ENCODE data around the gene POU2F1.

Gene POU2F1

DNA sequence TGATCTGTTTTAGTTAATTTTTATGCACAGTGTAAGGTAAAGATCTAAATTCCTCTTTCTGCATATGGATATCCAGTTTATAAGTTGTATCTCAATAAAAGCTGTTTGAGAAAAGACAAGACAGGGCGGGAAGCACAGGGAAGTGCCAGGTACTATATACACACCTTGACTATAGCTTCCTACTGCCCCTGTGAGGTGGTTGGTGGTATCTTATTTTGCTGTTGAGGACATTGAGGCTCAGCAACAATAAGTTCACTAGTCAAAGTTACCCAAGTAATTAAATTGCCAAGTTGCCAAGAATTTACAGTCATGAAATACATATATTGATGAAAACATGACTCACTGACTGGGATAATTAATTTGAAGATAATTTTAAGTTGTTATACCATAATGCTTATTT is 188.5 kb downstream of the POU2F1 start:
- no peak overlapping the region for H3K4me3 ChIP-seq
- H3K9ac ChIP-seq (ENCODE audit: insufficient read length) = no peak overlapping the region
- peaks cover 6% of the 10 kb centered on the region; the same call in 1 of the 2 replicates for H3K36me3 ChIP-seq (ENCODE audit: insufficient read depth, low read length)
- H3K27ac ChIP-seq = no peak overlapping the region
- no peak for TF ChIP-seq POLR2AphosphoS5 (IDR thresholded peaks at IDR 0.05; ENCODE audit: borderline replicate concordance, low read depth, low read length)
- TF ChIP-seq FOXP2 (optimal IDR thresholded peaks at IDR 0.05; ENCODE audit: control extremely low read depth, extremely low read length, insufficient read depth) = no peak
- no peak for TF ChIP-seq EZH2 (IDR thresholded peaks at IDR 0.05)
- no peaks in the 10 kb centered on the region for H3K9me3 ChIP-seq (ENCODE audit: low read depth, low read length)
- no peak for DNase-seq (ENCODE audit: low read depth, low spot score)

DNA sequence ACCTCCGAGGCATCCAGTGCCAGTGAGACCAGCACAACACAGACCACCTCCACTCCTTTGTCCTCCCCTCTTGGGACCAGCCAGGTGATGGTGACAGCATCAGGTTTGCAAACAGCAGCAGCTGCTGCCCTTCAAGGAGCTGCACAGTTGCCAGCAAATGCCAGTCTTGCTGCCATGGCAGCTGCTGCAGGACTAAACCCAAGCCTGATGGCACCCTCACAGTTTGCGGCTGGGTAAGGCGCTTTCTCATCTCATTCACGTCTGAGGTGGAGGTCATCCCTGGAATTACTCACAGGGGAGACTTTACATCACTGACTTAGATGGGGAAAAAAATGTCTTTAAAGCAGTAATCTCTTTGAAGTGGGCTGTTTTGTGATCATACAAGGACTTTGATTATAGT is 191.4 kb downstream of the POU2F1 start:
- H3K36me3 ChIP-seq (ENCODE audit: insufficient read depth, low read length) = peaks cover 6% of the 10 kb centered on the region; the same call in 1 of the 2 replicates

DNA sequence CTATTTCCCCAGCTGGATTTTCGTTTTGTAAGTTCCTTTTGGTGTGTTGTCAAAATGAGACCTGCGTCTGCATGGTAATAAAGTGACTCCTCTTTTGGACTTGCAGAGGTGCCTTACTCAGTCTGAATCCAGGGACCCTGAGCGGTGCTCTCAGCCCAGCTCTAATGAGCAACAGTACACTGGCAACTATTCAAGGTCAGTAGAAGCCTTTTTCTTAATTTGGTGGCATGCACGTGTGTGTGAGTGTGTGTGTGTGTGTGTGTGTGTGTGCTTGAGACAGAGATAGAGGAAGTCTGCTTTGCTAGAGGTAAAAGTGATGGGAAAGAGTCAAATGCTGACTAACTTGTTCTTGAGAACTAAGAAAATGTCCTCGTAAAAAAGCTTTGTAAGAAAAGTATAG is 192.2 kb downstream of the POU2F1 start:
- no peak overlapping the region for H3K4me3 ChIP-seq
- peaks cover 6% of the 10 kb centered on the region; the same call in 1 of the 2 replicates for H3K36me3 ChIP-seq (ENCODE audit: insufficient read depth, low read length)
- H3K9ac ChIP-seq (ENCODE audit: insufficient read length) = no peak overlapping the region
- no peaks in the 10 kb centered on the region for H3K9me3 ChIP-seq (ENCODE audit: low read depth, low read length)
- TF ChIP-seq EZH2 (IDR thresholded peaks at IDR 0.05) (no peak), POLR2AphosphoS5 (IDR thresholded peaks at IDR 0.05; ENCODE audit: borderline replicate concordance, low read depth, low read length) (no peak), FOXP2 (optimal IDR thresholded peaks at IDR 0.05; ENCODE audit: control extremely low read depth, extremely low read length, insufficient read depth) (no peak)
- no peak for DNase-seq (ENCODE audit: low read depth, low spot score)
- H3K27ac ChIP-seq = no peak overlapping the region

More for the DNA sequence above, 191.4 kb downstream of the POU2F1 start:
- Histone ChIP-seq H3K9me3 (ENCODE audit: low read depth, low read length) (no peaks in the 10 kb centered on the region), H3K9ac (ENCODE audit: insufficient read length) (no peak overlapping the region), H3K27ac (no peak overlapping the region), H3K4me3 (no peak overlapping the region)
- DNase-seq (ENCODE audit: low read depth, low spot score) = no peak
- no peak for TF ChIP-seq POLR2AphosphoS5 (IDR thresholded peaks at IDR 0.05; ENCODE audit: borderline replicate concordance, low read depth, low read length)
- no peak for TF ChIP-seq EZH2 (IDR thresholded peaks at IDR 0.05)
- TF ChIP-seq FOXP2 (optimal IDR thresholded peaks at IDR 0.05; ENCODE audit: control extremely low read depth, extremely low read length, insufficient read depth) = no peak

DNA sequence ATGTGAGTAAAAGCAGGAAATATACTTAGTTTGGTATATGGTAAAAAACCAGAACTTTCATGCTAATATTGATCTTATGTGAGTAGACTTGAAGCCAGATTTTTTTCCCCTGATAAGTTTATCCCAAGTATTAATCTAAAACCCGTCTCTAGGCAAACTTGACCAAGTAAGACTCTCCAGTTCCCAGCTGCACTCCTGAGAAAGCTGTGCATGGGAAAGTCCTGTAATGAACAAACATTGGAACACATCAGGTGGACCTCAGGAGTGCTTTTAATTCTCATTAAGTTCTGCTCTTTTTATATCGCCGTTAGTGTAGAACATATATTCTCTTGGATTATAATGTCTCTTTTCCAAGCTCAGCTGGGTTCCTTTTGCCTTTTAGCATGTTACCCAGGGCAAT is 192.6 kb downstream of the POU2F1 start:
- no peaks in the 10 kb centered on the region for H3K9me3 ChIP-seq (ENCODE audit: low read depth, low read length)
- H3K36me3 ChIP-seq (ENCODE audit: insufficient read depth, low read length) = peaks cover 6% of the 10 kb centered on the region; the same call in 1 of the 2 replicates
- no peak overlapping the region for H3K27ac ChIP-seq
- H3K4me3 ChIP-seq = no peak overlapping the region
- no peak for TF ChIP-seq FOXP2 (optimal IDR thresholded peaks at IDR 0.05; ENCODE audit: control extremely low read depth, extremely low read length, insufficient read depth)
- TF ChIP-seq POLR2AphosphoS5 (IDR thresholded peaks at IDR 0.05; ENCODE audit: borderline replicate concordance, low read depth, low read length) = no peak
- no peak for TF ChIP-seq EZH2 (IDR thresholded peaks at IDR 0.05)
- no peak for DNase-seq (ENCODE audit: low read depth, low spot score)
- H3K9ac ChIP-seq (ENCODE audit: insufficient read length) = no peak overlapping the region

DNA sequence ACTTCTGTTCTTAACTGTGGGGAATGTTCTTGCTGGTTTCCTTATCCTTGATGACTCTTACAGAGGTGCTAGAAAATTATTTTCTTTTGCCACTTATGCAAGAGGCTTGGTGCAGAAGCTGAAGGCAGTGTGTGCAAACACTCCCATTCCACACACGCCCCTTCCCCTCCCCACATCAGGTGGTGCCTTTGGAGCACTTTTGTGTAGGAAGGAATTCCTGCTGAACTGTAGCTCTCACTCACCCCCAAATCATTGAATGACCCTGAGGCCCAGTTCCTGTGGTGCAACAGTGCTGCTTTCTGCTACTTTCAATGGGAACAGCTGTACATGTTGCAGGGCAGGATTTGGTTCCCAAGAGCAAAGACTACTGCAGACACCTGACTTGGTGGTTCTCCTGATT is 195.8 kb downstream of the POU2F1 start:
- no peak overlapping the region for H3K9ac ChIP-seq (ENCODE audit: insufficient read length)

GRCh38 chr1:167418391-167418790 is 197.7 kb downstream of the POU2F1 start:
- Histone ChIP-seq H3K36me3 (ENCODE audit: insufficient read depth, low read length) (no peaks in the 10 kb centered on the region; the same call in 1 of the 2 replicates), H3K27ac (no peak overlapping the region)
- no peak for DNase-seq (ENCODE audit: low read depth, low spot score)

More for the DNA sequence above, 195.8 kb downstream of the POU2F1 start:
- no peak for DNase-seq (ENCODE audit: low read depth, low spot score)
- peaks cover 6% of the 10 kb centered on the region; the same call in 1 of the 2 replicates for H3K36me3 ChIP-seq (ENCODE audit: insufficient read depth, low read length)
- TF ChIP-seq POLR2AphosphoS5 (IDR thresholded peaks at IDR 0.05; ENCODE audit: borderline replicate concordance, low read depth, low read length) (no peak), EZH2 (IDR thresholded peaks at IDR 0.05) (no peak), FOXP2 (optimal IDR thresholded peaks at IDR 0.05; ENCODE audit: control extremely low read depth, extremely low read length, insufficient read depth) (no peak)
- no peaks in the 10 kb centered on the region for H3K9me3 ChIP-seq (ENCODE audit: low read depth, low read length)
- no peak overlapping the region for H3K27ac ChIP-seq
- H3K4me3 ChIP-seq = no peak overlapping the region

DNA sequence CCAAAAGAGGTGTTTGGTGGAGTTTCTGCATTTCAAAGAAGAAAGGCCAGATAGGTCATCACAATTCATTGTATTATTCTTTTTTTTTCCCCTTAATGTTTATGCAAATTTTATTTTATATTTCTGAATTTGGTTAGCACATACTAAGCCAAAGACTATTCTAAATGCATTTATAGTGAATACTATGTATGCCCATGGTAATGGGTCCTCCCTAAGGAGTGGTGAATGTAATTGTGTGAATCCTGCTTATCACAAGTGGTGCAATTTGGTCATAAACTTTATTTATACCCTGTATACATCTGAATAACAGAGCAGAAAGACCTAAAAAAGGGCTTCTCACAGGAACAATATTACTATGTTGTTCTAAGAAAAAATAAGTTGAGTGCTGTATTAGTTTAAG is 198.6 kb downstream of the POU2F1 start:
- no peak overlapping the region for H3K27ac ChIP-seq
- no peaks in the 10 kb centered on the region; the same call in 1 of the 2 replicates for H3K36me3 ChIP-seq (ENCODE audit: insufficient read depth, low read length)
- H3K9me3 ChIP-seq (ENCODE audit: low read depth, low read length) = no peaks in the 10 kb centered on the region
- TF ChIP-seq POLR2AphosphoS5 (IDR thresholded peaks at IDR 0.05; ENCODE audit: borderline replicate concordance, low read depth, low read length) (no peak), FOXP2 (optimal IDR thresholded peaks at IDR 0.05; ENCODE audit: control extremely low read depth, extremely low read length, insufficient read depth) (no peak), EZH2 (IDR thresholded peaks at IDR 0.05) (no peak)
- no peak overlapping the region for H3K4me3 ChIP-seq
- DNase-seq (ENCODE audit: low read depth, low spot score) = no peak
- H3K9ac ChIP-seq (ENCODE audit: insufficient read length) = no peak overlapping the region

More at GRCh38 chr1:167418391-167418790, 197.7 kb downstream of the POU2F1 start:
- H3K9ac ChIP-seq (ENCODE audit: insufficient read length) = no peak overlapping the region
- no peaks in the 10 kb centered on the region for H3K9me3 ChIP-seq (ENCODE audit: low read depth, low read length)
- TF ChIP-seq POLR2AphosphoS5 (IDR thresholded peaks at IDR 0.05; ENCODE audit: borderline replicate concordance, low read depth, low read length) = no peak
- TF ChIP-seq FOXP2 (optimal IDR thresholded peaks at IDR 0.05; ENCODE audit: control extremely low read depth, extremely low read length, insufficient read depth) = no peak
- TF ChIP-seq EZH2 (IDR thresholded peaks at IDR 0.05) = no peak
- H3K4me3 ChIP-seq = no peak overlapping the region

- DNase-seq (ENCODE audit: low read depth, low spot score) = no peak
- Histone ChIP-seq H3K9ac (ENCODE audit: insufficient read length) (no peak overlapping the region), H3K27ac (no peak overlapping the region), H3K36me3 (ENCODE audit: insufficient read depth, low read length) (no peaks in the 10 kb centered on the region; the same call in 1 of the 2 replicates), H3K9me3 (ENCODE audit: low read depth, low read length) (no peaks in the 10 kb centered on the region), H3K4me3 (no peak overlapping the region)
- TF ChIP-seq EZH2 (IDR thresholded peaks at IDR 0.05) (no peak), POLR2AphosphoS5 (IDR thresholded peaks at IDR 0.05; ENCODE audit: borderline replicate concordance, low read depth, low read length) (no peak), FOXP2 (optimal IDR thresholded peaks at IDR 0.05; ENCODE audit: control extremely low read depth, extremely low read length, insufficient read depth) (no peak)
Measured at GRCh38 chr1:167420510-167420909, 199.8 kb downstream of the POU2F1 start.

Data from SK-N-MC (cell line).